ENCODE measurements around the gene HMMR.
A peak's percentile ranks its signal among the peaks of the same experiment; 100 is the strongest.

DNA sequence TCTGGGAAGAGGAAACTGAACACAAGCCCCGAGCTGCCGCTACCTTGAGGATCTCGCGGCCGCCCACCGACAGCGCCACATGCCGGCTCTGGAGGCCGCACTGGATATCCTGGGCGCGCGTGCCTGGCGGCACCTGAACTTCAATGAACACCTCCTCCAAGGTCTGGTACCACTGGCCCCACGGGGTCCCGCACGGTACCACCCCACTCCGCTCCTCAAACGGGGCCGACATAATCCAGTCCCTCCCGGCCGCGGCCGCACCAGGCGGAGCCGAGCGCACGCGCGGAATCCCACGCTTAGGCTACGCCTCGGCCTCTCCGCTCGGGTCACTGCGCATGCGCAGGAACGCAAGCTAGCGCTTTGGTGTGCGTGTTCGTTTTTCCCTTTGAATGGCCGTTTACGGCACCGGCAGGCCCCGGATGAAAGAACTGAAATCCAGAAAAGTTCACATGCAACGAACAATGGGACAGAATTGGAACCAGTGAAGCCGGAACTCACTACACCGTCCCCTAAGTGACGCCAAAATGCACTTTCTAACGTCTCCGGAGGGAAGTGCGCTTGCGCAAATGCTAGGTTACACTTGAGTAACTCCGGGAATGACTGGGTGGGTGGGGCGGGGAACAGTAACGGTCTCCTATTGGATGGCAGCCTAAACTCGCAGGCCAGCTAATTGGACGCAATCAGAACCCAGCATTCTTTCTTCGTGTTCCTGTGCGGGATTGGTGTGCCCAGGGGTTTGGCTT, 442 bp upstream of the HMMR start, which contains the start of gene NUDCD2:
- TF ChIP-seq POLR2A (IDR thresholded peaks at IDR 0.05; ENCODE audit: low read length) (peak; percentile 91), GATA1 (IDR thresholded peaks at IDR 0.05; ENCODE audit: low read depth, low read length) (no peak)

Data from erythroblast (primary cell).